ENCODE data around the gene DCDC1.

The DCDC1 gene, protein sequence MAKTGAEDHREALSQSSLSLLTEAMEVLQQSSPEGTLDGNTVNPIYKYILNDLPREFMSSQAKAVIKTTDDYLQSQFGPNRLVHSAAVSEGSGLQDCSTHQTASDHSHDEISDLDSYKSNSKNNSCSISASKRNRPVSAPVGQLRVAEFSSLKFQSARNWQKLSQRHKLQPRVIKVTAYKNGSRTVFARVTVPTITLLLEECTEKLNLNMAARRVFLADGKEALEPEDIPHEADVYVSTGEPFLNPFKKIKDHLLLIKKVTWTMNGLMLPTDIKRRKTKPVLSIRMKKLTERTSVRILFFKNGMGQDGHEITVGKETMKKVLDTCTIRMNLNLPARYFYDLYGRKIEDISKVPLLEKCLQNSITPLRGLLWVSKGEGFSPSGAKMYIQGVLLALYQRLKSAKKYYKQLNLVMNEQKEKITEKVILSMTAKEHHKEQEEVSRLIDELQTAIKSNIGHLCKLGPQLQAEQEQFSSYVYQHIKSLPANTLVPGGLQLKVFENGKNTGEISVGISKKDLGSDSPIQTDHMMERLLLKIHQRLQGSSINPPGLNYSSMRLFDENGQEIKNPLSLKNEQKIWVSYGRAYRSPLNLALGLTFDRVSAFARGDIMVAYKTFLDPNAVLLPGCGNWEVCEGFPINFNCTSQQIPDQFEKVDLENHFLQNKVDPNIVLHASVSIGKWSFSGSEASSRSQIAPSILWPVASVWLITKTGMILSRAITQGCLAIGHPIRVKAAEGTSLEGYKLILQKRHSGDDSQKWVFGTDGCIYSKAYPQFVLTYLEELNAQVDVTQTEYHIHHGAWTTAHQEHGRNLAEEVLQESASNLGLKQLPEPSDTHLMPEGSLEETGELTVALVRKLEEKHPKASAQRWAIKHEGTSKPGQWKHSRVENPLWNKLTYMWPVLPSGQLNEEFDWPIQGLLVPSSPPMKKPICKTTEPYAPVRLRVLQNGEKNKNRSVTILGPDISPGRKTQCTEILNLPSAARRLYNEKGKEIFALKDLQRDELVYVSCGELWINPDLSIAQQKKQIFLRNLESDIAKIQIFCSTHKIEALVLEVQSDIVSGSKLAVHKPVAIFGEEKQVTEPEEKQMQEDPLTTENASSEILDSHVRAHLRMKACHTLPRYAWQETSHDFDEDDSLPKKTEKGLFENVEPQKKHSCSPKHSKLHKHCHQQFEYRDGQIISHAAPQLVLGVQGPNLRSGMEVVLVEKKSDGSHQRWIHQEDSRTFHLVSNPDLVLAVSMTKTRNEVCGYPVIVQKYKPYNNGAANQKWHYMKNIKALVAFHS (N-terminal part only)

DNA sequence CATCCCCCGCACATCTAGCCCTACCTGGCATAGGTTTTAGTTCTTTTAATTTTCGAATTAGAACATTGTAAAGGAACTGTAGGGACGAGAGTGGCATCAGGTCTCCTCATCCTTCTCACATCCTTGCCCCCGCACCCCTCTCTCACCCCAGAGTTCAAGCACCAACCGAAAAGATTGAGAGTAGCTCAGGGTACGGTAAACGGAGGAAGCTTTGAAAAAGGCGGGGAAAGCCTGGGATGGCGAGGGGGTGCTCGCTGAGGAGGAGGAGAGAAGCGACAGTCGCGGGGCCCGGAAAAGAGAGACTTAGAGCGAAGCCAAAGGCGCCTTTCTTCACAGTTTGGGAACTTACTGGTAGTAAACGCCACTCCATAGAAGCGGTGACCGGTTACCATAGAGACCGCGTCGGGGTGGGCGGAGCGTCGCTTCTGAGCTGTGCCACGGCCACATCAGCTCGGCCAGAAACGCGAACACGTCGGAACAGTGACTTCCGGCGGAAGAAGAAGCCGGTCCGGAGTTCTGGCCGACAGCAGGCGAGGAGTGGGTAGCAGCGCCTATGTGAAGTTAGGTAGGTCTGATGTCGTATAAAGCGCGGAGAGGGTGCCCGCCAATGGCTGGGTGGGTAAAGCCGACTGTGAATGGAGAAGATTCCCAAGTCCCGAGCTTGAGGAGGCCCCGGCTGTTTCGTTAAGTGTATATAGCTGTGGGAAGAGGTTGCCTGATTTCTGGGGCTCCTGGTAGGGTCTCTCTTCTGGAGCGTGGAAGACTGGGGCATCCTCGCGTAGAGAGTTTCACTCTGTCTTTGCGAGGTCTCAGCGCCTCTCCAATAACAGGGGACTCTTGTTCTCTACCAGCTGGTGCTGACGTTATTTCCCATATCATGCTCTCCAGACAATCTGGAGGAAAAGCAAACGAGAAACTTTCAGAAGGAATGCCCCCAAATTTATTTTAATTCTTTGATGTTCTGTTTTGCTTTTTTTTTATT lies at the start of gene DCDC1, which contains the start of gene DNAJC24:
Gene DCDC1 (minus strand): TSS at position 392 of the 982 bp plus-strand sequence. CDS start 41,459 bp downstream, outside the sequence.
Gene DNAJC24 (plus strand): TSS at position 513 of the 982 bp plus-strand sequence. CDS start 889 bp downstream, outside the sequence.
- H3K4me3 ChIP-seq (IDR thresholded peaks at IDR 0.05; ENCODE audit: insufficient read depth, low read depth, low read length) = no peak within 1 kb of the TSS
- H3K27me3 ChIP-seq (ENCODE audit: insufficient read depth, low read depth) = no peaks in the 10 kb centered on the region
- H3K36me3 ChIP-seq (ENCODE audit: insufficient read depth) = no peaks in the 10 kb centered on the region
- peaks cover 14% of the 10 kb centered on the region for H3K4me1 ChIP-seq (ENCODE audit: low read depth, poor library complexity, severe bottlenecking)
- TF ChIP-seq, protein P1, sequence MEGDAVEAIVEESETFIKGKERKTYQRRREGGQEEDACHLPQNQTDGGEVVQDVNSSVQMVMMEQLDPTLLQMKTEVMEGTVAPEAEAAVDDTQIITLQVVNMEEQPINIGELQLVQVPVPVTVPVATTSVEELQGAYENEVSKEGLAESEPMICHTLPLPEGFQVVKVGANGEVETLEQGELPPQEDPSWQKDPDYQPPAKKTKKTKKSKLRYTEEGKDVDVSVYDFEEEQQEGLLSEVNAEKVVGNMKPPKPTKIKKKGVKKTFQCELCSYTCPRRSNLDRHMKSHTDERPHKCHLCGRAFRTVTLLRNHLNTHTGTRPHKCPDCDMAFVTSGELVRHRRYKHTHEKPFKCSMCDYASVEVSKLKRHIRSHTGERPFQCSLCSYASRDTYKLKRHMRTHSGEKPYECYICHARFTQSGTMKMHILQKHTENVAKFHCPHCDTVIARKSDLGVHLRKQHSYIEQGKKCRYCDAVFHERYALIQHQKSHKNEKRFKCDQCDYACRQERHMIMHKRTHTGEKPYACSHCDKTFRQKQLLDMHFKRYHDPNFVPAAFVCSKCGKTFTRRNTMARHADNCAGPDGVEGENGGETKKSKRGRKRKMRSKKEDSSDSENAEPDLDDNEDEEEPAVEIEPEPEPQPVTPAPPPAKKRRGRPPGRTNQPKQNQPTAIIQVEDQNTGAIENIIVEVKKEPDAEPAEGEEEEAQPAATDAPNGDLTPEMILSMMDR (conservative IDR thresholded peaks at IDR 0.05; ENCODE audit: low read depth, low read length) = no peak
- peak within 1 kb of the TSS; percentile 84 for H3K4me2 ChIP-seq
- H2AFZ ChIP-seq (ENCODE audit: low read depth) = peak within 1 kb of the TSS; percentile 96
- H3K9ac ChIP-seq = peak within 1 kb of the TSS; percentile 68; the same call in 1 of the 2 replicates
- H3K79me2 ChIP-seq (ENCODE audit: insufficient read depth, low read depth) = peaks cover 12% of the 10 kb centered on the region
- H3K27ac ChIP-seq = peak within 1 kb of the TSS; percentile 80
- no peaks in the 10 kb centered on the region for H4K20me1 ChIP-seq (ENCODE audit: insufficient read depth)

DNA sequence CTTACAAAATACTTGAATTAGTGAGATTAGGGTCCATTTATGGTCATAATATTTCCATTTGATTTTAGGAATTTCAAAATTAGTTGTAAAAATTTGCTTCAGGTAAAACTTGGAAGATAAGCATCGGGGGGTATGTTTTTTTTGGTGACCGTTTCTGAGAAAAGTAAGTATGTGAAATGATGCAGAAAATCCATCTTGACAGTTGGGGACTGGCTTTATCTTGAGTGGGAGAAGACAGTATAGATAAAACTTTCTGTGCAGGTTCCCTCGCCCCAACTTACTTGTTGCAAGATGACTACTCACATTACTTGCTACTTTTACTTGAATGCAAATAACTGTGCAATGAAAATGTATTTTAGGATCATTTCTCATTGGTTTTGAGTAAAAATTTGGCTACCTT lies 49.6 kb upstream of the DCDC1 start:
- Histone ChIP-seq H3K36me3 (ENCODE audit: insufficient read depth) (no peaks in the 10 kb centered on the region), H3K4me3 (IDR thresholded peaks at IDR 0.05; ENCODE audit: insufficient read depth, low read depth, low read length) (no peak overlapping the region), H4K20me1 (ENCODE audit: insufficient read depth) (no peaks in the 10 kb centered on the region), H3K27me3 (ENCODE audit: insufficient read depth, low read depth) (no peaks in the 10 kb centered on the region), H3K4me1 (ENCODE audit: low read depth, poor library complexity, severe bottlenecking) (no peaks in the 10 kb centered on the region), H2AFZ (ENCODE audit: low read depth) (no peak overlapping the region), H3K9ac (no peak overlapping the region), H3K79me2 (ENCODE audit: insufficient read depth, low read depth) (no peaks in the 10 kb centered on the region), H3K27ac (no peak overlapping the region), H3K4me2 (no peak overlapping the region)
- TF ChIP-seq, protein P1 (conservative IDR thresholded peaks at IDR 0.05; ENCODE audit: low read depth, low read length) = no peak

DNA sequence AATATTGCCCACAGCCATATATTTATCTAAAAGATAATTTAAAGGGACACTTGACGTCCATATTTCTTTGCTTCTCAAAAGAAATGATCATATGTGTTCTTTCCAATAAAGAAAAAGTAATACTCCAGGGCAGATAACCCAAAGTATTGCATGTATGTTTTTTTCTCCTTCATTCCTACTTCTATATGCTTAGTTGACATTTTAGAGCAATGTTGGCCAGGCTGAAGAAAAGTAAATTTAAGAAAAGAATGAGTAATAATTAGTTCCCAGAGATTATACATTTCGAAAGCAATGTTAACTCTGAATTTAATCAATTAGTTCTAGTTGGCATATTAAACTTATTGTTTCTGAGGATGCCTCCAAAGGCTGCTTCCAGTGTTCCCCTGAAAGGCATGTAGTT lies 48.3 kb upstream of the DCDC1 start:
- Histone ChIP-seq H3K36me3 (ENCODE audit: insufficient read depth) (no peaks in the 10 kb centered on the region), H2AFZ (ENCODE audit: low read depth) (no peak overlapping the region), H3K4me3 (IDR thresholded peaks at IDR 0.05; ENCODE audit: insufficient read depth, low read depth, low read length) (no peak overlapping the region), H3K27me3 (ENCODE audit: insufficient read depth, low read depth) (no peaks in the 10 kb centered on the region), H4K20me1 (ENCODE audit: insufficient read depth) (no peaks in the 10 kb centered on the region), H3K4me1 (ENCODE audit: low read depth, poor library complexity, severe bottlenecking) (no peaks in the 10 kb centered on the region), H3K27ac (no peak overlapping the region), H3K79me2 (ENCODE audit: insufficient read depth, low read depth) (no peaks in the 10 kb centered on the region), H3K4me2 (no peak overlapping the region), H3K9ac (no peak overlapping the region)
- TF ChIP-seq, protein P1 (conservative IDR thresholded peaks at IDR 0.05; ENCODE audit: low read depth, low read length) = no peak

Data from KMS-11 (cell line).